ENCODE results near the gene ZNF630.

- no peak for TF ChIP-seq BACH2 (CRISPR knock-in tag; IDR thresholded peaks at IDR 0.05; ENCODE audit: borderline replicate concordance)
- TF ChIP-seq TOX (CRISPR knock-in tag; IDR thresholded peaks at IDR 0.05; ENCODE audit: borderline replicate concordance) = no peak
- TF ChIP-seq SNAI2 (CRISPR knock-in tag; IDR thresholded peaks at IDR 0.05) = no peak
- TF ChIP-seq PPARA (CRISPR knock-in tag; IDR thresholded peaks at IDR 0.05; ENCODE audit: borderline replicate concordance) = no peak
- TF ChIP-seq ARNTL (CRISPR knock-in tag; IDR thresholded peaks at IDR 0.05; ENCODE audit: borderline replicate concordance, low read depth) = no peak
- no peak for TF ChIP-seq PATZ1 (CRISPR knock-in tag; IDR thresholded peaks at IDR 0.05; ENCODE audit: borderline replicate concordance)
- TF ChIP-seq RARB (CRISPR knock-in tag; IDR thresholded peaks at IDR 0.05) = no peak
- no peak for TF ChIP-seq ZFP30 (CRISPR knock-in tag; IDR thresholded peaks at IDR 0.05)
These were observed 4.9 kb upstream of the ZNF630 start for GRCh38 chrX:48076343-48076742.

Data from SK-N-SH treated with all-trans-retinoic acid at 6 μM for 48 hours (cell line).